HepG2 (cell line): ENCODE results near the gene TLR9. TPM values are rescaled to one million over a fixed set of nuclear protein-coding genes. Genes with fewer than 3 reads are reported as not detected.
A peak's percentile ranks its signal among the peaks of the same experiment; 100 is the strongest.

Experiments used
- KLF12 ChIP-seq: sonication (generic); formaldehyde crosslinking; IDR thresholded peaks from 2 replicates; pipeline ENCODE4 v1.4.0; 2020; ENCODE audit warnings: missing genetic modification reagents, borderline replicate concordance
- MED1 ChIP-seq: sonication (generic); formaldehyde crosslinking; IDR thresholded peaks from 2 replicates; pipeline ENCODE4 v1.4.0; 2020; ENCODE audit warnings: missing genetic modification reagents
- MXI1 ChIP-seq: IDR thresholded peaks from 3 replicates; pipeline ENCODE4 v1.6.1; 2012; ENCODE audit warnings: low read depth, low read length, inconsistent platforms, borderline replicate concordance
- MZF1 ChIP-seq: sonication (generic); formaldehyde crosslinking; IDR thresholded peaks from 2 replicates; pipeline ENCODE4 v1.8.1; 2023; ENCODE audit warnings: mild to moderate bottlenecking, missing genetic modification reagents, borderline replicate concordance
- RXRA ChIP-seq: sonication (generic); formaldehyde crosslinking; IDR thresholded peaks from 2 replicates; pipeline ENCODE4 v1.5.1; 2020; ENCODE audit warnings: missing genetic modification reagents
- SATB2 ChIP-seq: sonication (generic); formaldehyde crosslinking; IDR thresholded peaks from 2 replicates; pipeline ENCODE4 v1.5.0; 2020; ENCODE audit warnings: missing genetic modification reagents
- SMC3 ChIP-seq: IDR thresholded peaks from 2 replicates; pipeline ENCODE4 v1.6.1; 2011; ENCODE audit warnings: low read length, improper control_type of control experiment
- ZBTB38 ChIP-seq: sonication (generic); formaldehyde crosslinking; IDR thresholded peaks from 2 replicates; pipeline ENCODE4 v1.5.1; 2020; ENCODE audit warnings: mild to moderate bottlenecking, missing genetic modification reagents
- ZNF17 ChIP-seq: sonication (generic); formaldehyde crosslinking; IDR thresholded peaks from 2 replicates; pipeline ENCODE4 v1.5.0; 2020; ENCODE audit warnings: mild to moderate bottlenecking, missing genetic modification reagents
- ZNF354B ChIP-seq: sonication (generic); formaldehyde crosslinking; IDR thresholded peaks from 2 replicates; pipeline ENCODE4 v1.8.0; 2022; ENCODE audit warnings: mild to moderate bottlenecking, missing genetic modification reagents
- ZNF530 ChIP-seq: sonication (generic); formaldehyde crosslinking; IDR thresholded peaks from 2 replicates; pipeline ENCODE4 v1.5.0; 2020; ENCODE audit warnings: low read depth, mild to moderate bottlenecking, missing genetic modification reagents
- ZNF550 ChIP-seq: sonication (generic); formaldehyde crosslinking; IDR thresholded peaks from 2 replicates; pipeline ENCODE4 v1.4.0; 2020; ENCODE audit warnings: mild to moderate bottlenecking, missing genetic modification reagents, borderline replicate concordance
- ZNF704 ChIP-seq: sonication (generic); formaldehyde crosslinking; IDR thresholded peaks from 2 replicates; pipeline ENCODE4 v1.8.1; 2023; ENCODE audit warnings: mild to moderate bottlenecking, inconsistent platforms, moderate library complexity, missing genetic modification reagents, borderline replicate concordance
- ZNF740 ChIP-seq: sonication (generic); formaldehyde crosslinking; IDR thresholded peaks from 2 replicates; pipeline ENCODE4 v1.4.0; 2020; ENCODE audit warnings: missing genetic modification reagents
- ZNF816 ChIP-seq: sonication (generic); formaldehyde crosslinking; IDR thresholded peaks from 2 replicates; pipeline ENCODE4 v1.8.0; 2022; ENCODE audit warnings: missing genetic modification reagents, mild to moderate bottlenecking, borderline replicate concordance
- polyA plus RNA-seq, 8 experiments: library from polyadenylated mRNA; depleted of rRNA in 3 of 8; stranded (reverse) in 7 of 8; unstranded in 1 of 8; fragments of >200 nt; fragmentation: Illumina TruSeq in 4 of 8; extraction: Trizol in 4 of 8; gene quantifications; 2 replicates each; pipeline versions ENCODE4 v1.2.1 to v1.2.3, GENCODE V29; 2011 to 2016; ENCODE audit warnings: low read depth in 4 of 8, missing spikeins in 1 of 8, mixed read lengths in 1 of 8; ENCODE audit not compliant: insufficient read depth in 1 of 8
- total RNA-seq, 5 experiments: library from RNA; depleted of rRNA; stranded (reverse); fragments of >200 nt; fragmentation: Illumina TruSeq; extraction: Trizol; gene quantifications; 2 replicates each; pipeline ENCODE4 v1.2.3, GENCODE V29; 2016; ENCODE audit warnings: low read depth in 1 of 5
- TF ChIP-seq, protein P1 (sequence below): sonication (generic); formaldehyde crosslinking; IDR thresholded peaks from 2 replicates; pipeline ENCODE4 v1.5.0; 2020; ENCODE audit warnings: mild to moderate bottlenecking, missing genetic modification reagents, moderate library complexity
- TF ChIP-seq, protein P2 (sequence below): sonication (generic); formaldehyde crosslinking; IDR thresholded peaks from 2 replicates; pipeline ENCODE4 v1.5.1; 2020; ENCODE audit warnings: mild to moderate bottlenecking, moderate library complexity, missing genetic modification reagents

TLR9 gene
- total and polyA plus RNA-seq, 2 of the 13 experiments (the other 11 are each of a cell fraction or from before 2014, with no cell fraction given) = not detected

- no peak for TF ChIP-seq ZNF530 (CRISPR knock-in tag)
- TF ChIP-seq MZF1 (CRISPR knock-in tag) = no peak
- TF ChIP-seq ZNF17 (CRISPR knock-in tag) = no peak
- no peak for TF ChIP-seq ZNF354B (CRISPR knock-in tag)
- TF ChIP-seq, protein P1, sequence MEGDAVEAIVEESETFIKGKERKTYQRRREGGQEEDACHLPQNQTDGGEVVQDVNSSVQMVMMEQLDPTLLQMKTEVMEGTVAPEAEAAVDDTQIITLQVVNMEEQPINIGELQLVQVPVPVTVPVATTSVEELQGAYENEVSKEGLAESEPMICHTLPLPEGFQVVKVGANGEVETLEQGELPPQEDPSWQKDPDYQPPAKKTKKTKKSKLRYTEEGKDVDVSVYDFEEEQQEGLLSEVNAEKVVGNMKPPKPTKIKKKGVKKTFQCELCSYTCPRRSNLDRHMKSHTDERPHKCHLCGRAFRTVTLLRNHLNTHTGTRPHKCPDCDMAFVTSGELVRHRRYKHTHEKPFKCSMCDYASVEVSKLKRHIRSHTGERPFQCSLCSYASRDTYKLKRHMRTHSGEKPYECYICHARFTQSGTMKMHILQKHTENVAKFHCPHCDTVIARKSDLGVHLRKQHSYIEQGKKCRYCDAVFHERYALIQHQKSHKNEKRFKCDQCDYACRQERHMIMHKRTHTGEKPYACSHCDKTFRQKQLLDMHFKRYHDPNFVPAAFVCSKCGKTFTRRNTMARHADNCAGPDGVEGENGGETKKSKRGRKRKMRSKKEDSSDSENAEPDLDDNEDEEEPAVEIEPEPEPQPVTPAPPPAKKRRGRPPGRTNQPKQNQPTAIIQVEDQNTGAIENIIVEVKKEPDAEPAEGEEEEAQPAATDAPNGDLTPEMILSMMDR (CRISPR knock-in tag) = peak; percentile 94
- TF ChIP-seq ZBTB38 (CRISPR knock-in tag) = no peak
- TF ChIP-seq, protein P2, sequence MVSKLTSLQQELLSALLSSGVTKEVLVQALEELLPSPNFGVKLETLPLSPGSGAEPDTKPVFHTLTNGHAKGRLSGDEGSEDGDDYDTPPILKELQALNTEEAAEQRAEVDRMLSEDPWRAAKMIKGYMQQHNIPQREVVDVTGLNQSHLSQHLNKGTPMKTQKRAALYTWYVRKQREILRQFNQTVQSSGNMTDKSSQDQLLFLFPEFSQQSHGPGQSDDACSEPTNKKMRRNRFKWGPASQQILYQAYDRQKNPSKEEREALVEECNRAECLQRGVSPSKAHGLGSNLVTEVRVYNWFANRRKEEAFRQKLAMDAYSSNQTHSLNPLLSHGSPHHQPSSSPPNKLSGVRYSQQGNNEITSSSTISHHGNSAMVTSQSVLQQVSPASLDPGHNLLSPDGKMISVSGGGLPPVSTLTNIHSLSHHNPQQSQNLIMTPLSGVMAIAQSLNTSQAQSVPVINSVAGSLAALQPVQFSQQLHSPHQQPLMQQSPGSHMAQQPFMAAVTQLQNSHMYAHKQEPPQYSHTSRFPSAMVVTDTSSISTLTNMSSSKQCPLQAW = no peak
- no peak; the same call in 1 of the 2 replicates for TF ChIP-seq RXRA (CRISPR knock-in tag)
- TF ChIP-seq MED1 (CRISPR knock-in tag) = no peak
- TF ChIP-seq ZNF550 (CRISPR knock-in tag) = no peak
- TF ChIP-seq MXI1 = no peak
- TF ChIP-seq SATB2 (CRISPR knock-in tag) = no peak
- no peak for TF ChIP-seq ZNF816 (CRISPR knock-in tag)
- TF ChIP-seq SMC3 = peak; percentile 76
- no peak for TF ChIP-seq KLF12 (CRISPR knock-in tag)
- no peak for TF ChIP-seq ZNF704 (CRISPR knock-in tag)
- peak; percentile 41; the same call in 1 of the 2 replicates for TF ChIP-seq ZNF740
These were observed 4.9 kb downstream of the TLR9 start (continued) for GRCh38 chr3:52220380-52221026.
